NCI-H2081 treated with DMSO at 0.1 percent for 48 hours (cell line): ENCODE measurements around the gene PMEPA1.
"Not testable (repeated sequence)": the region's sequence is repeated elsewhere in the genome, so short reads cannot be mapped to it uniquely, and the experiment has no call there.

ENCODE experiments used
- DNase-seq: peaks from one replicate; lab custom pipeline; 2025; lab: John Stamatoyannopoulos, UW

The PMEPA1 gene

GRCh38 chr20:57650756-57651483 lies 58.9 kb downstream of the PMEPA1 start:
- no peak for DNase-seq

GRCh38 chr20:57650266-57650665 lies 59.5 kb downstream of the PMEPA1 start:
- no peak for DNase-seq

GRCh38 chr20:57649617-57650015 lies 60.2 kb downstream of the PMEPA1 start:
- no peak for DNase-seq

GRCh38 chr20:57648878-57649616 lies 60.8 kb downstream of the PMEPA1 start:
- DNase-seq, result no peak

- no peak for DNase-seq
These were observed 61.7 kb downstream of the PMEPA1 start for GRCh38 chr20:57647933-57648785.

- DNase-seq, result no peak
These were observed 62.5 kb downstream of the PMEPA1 start for GRCh38 chr20:57647006-57647932.

GRCh38 chr20:57638895-57639236 lies 70.9 kb downstream of the PMEPA1 start:
- no peak for DNase-seq

- DNase-seq, result no peak
These were observed 71.5 kb downstream of the PMEPA1 start for GRCh38 chr20:57638173-57638894.

GRCh38 chr20:57633945-57634491 lies 75.8 kb downstream of the PMEPA1 start:
- DNase-seq, result no peak

- no peak for DNase-seq
These were observed 77.5 kb downstream of the PMEPA1 start for GRCh38 chr20:57632286-57632685.

GRCh38 chr20:57630061-57630460 lies 79.8 kb downstream of the PMEPA1 start:
- no peak for DNase-seq

GRCh38 chr20:57629491-57629901 lies 80.3 kb downstream of the PMEPA1 start:
- DNase-seq, result not testable (repeated sequence)

GRCh38 chr20:57628962-57629308 lies 80.9 kb downstream of the PMEPA1 start:
- not testable (repeated sequence) for DNase-seq

GRCh38 chr20:57628047-57628961 lies 81.5 kb downstream of the PMEPA1 start:
- DNase-seq, result no peak

GRCh38 chr20:57627339-57627738 lies 82.5 kb downstream of the PMEPA1 start:
- no peak for DNase-seq

- no peak for DNase-seq
These were observed 83.8 kb downstream of the PMEPA1 start for GRCh38 chr20:57625978-57626377.

- no peak for DNase-seq
These were observed 84.4 kb downstream of the PMEPA1 start for GRCh38 chr20:57625181-57625958.

GRCh38 chr20:57624124-57624523 lies 85.7 kb downstream of the PMEPA1 start:
- no peak for DNase-seq
